EH (cell line): ENCODE measurements around the gene PIPOX.
A peak's percentile ranks its signal among the peaks of the same experiment; 100 is the strongest.

ENCODE experiments used
- DNase-seq: peaks from one replicate; pipeline ENCODE4 v3.0.0-alpha.2; 2015; ENCODE audit warnings: low read depth

The PIPOX gene

DNA sequence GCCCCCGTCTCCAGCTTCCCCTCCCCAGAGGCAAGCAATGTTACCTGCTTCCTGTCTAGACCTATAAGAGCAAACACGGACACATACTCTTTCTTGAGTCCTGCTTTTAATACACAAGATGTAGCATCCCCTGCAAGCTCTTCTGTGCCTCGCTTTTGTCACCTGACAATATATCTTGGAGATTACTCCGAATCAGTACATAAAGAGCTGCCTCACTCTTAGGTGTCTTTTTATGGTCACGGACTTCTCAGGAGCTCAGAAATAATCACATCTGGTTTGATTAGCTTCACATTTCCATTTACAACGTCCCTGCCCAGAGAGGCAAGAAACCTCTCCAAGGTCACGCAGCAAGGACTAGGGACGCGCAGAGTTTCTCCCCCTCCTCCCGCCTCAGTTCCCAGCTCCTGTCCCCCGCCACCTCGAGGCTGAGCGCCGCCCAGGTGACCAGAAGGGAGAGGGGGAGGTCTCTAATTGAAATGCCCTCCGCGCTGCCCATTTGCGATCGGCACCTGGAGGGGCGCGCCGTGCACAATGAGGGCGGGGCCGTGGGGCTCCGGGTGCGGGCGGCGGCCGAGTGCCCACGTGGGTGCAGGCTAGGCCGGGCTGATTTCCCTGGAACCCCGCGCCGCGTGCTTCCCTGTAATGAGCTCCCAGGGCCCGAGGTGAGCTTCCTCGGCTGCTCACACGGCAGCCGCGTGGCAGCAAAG lies 23.3 kb upstream of the PIPOX start:
- DNase-seq: no peak

- no peak for DNase-seq
Measured at GRCh38 chr17:29020576-29020975, 22.4 kb upstream of the PIPOX start.

- no peak for DNase-seq
Measured at GRCh38 chr17:29021226-29021625, 21.7 kb upstream of the PIPOX start.

- no peak for DNase-seq
Measured at GRCh38 chr17:29022074-29022473, 20.9 kb upstream of the PIPOX start.

DNA sequence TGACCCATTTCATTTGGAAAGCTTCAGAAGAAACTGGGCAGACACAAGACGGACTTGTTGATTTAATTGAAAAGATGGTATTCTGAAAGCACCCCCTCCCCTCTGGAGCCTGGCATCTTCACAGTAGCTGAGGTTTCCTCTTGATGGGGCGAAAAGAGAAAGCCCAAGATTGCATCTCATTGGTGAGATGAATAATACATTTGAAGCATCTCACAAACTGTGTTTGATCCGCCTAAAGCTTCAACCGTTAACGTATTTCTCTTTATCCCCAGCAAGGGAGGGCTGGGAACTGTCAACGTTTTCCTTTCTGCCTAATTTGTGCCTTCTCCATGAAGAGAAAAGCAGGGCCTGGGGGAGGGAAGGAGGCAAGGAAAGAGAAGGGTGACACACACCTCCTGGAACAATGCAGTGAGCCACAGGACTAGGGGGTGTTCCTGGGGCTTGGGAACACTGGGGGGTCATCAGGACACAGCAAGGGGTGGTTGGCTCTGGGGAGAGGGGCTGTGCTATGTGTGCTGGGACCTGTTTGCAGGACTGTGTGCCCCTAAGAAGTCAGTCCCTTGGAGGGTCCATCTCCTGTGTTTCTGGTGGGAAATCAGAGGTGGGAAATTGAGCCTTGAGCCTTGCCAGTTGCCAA lies 18.5 kb upstream of the PIPOX start:
- no peak for DNase-seq

DNA sequence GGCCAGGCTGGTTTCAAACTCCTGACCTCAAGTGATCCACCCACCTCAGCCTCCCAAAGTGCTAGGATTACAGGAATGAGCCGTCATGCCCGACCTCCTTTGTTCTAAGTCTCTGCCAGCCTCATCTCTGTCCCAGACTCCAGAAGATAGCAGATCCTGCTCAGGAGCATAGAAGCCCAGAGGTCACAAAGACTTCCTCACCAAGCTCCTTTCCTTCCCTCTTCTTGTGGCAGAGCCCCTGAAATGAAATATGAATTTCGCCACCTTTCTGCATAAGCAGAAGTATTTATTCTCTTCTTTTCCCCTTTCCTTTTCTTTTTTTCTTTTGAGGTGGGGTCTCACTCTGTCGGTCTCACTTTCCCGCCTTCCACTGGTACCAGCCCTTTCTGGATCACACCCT lies 11.5 kb upstream of the PIPOX start:
- no peak for DNase-seq

DNA sequence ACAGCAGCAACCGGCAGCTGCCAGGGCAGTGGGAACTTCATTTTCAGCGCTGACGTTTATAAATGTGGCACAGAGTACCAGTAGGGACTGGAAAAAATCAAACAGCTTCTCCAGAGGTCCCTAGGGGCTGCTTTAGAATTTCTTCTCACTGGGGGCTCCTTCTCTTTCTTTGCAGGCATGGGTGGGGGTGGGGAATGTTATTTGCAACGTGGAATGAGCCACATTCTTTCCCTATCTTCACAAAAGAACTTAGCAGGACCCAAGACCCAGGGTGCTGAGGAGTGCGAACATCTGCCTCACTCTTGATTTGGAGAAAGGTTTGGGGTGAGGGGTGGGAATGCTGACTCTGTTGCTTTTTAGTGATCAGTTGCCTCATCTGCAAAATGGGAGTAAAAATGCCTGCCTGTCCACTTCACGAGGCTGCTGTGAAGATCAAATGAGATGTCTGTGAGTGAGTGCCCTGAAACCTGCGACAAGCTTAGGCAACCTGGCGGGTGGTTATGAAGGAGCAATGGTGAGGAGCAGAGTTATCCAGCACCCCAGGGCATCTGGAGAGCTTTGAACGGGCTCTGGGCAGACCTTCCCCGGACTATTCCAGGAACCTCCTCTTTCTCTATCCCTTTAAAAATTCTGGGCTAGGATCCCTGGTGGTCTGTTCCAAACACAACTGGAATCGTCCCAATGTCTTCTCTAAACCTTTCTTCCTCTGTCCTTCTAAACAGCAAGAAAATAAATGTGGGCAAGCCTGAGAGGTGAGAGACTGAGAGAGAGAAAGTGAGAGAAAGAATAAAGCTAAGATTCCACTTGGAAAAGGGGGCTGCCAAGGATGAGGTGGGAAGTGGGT lies 10.7 kb upstream of the PIPOX start:
- DNase-seq: no peak

DNA sequence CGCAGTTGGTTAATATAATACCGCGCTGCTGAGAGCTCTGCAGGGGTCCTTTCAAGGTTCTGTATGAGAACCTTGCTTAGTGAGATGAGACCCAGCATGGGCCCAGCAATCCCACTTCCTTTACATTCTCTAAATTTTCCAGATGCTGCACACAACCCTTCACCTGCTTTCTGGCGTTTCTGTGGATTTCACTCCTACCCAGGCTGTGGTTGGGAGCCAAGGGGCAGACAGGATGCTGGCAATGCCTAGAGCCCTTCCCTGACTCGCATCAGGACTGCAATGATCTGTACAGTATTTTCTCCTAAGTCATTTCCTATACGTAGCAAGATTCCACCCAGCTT lies 10.1 kb upstream of the PIPOX start:
- no peak for DNase-seq

DNA sequence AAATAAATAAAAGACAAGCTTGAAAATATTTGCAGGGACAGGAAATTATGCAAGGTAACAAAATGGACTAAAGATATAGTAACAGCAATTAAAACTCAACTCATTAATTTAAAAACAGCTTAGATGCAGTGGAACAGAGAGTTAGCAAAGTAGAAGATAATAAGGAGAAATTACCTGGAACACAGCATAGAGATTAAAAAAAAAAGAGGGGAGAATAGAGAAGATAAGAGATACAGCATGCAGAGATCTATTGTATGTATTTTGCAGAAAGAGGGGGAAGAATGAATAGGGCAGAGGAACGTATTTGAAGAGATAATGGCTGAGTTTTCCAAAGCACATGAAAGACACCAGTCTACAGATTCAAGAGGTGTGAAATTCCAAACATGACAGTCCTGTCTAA lies 8.4 kb upstream of the PIPOX start:
- no peak for DNase-seq

GRCh38 chr17:29036584-29036983 lies 6.4 kb upstream of the PIPOX start:
- no peak for DNase-seq

DNA sequence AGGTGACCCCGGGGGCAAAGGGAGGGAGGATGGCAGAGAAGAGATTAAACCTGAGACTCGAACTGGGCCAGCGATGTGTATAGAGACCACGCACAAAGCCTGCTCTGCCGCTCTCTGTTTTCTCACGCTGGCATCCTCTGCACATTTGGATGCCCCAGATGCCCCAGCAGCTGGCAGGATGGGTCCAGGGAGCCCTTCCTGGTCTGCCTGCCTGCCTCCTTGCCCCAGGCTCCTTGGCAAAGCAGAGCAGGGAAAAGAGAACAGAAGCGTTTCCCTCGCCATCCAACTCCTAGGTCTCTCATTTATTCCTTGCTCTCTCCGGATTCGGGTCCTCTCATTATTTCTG lies 5.2 kb upstream of the PIPOX start:
- DNase-seq: no peak

DNA sequence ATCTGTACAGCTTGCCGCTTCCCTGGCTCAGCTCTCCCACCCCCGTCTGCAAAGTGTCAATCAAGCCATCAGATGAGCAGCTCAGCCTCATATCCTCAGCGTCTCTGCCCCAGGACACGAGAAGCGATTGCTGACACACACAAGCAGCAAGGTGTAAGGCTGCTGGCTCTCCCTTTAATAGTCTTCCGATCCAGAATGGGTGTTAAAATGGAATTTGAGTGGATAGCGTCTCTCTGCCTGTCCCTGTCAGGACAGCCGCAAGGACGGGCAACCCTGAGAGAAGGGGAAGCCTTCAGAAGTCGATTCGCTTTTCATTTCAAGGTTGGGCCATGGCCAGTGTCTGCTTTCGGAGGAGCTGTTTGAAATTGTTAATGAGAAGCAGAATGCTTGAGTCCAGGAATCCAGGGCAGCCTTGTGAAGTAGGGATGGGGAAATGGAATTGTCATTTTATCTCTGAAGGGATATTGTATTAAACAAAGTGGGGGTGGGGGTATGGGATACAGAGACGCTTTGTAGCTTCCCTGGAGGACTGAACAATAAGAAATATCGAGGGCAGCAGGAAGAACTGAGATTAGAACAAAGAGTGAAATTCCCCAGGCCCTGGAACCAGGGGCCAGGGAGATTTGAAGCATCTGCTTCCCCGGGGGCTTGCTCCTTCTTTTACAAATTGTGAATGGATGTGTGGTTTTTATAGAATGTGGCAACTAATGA lies 4.7 kb upstream of the PIPOX start:
- DNase-seq: no peak

DNA sequence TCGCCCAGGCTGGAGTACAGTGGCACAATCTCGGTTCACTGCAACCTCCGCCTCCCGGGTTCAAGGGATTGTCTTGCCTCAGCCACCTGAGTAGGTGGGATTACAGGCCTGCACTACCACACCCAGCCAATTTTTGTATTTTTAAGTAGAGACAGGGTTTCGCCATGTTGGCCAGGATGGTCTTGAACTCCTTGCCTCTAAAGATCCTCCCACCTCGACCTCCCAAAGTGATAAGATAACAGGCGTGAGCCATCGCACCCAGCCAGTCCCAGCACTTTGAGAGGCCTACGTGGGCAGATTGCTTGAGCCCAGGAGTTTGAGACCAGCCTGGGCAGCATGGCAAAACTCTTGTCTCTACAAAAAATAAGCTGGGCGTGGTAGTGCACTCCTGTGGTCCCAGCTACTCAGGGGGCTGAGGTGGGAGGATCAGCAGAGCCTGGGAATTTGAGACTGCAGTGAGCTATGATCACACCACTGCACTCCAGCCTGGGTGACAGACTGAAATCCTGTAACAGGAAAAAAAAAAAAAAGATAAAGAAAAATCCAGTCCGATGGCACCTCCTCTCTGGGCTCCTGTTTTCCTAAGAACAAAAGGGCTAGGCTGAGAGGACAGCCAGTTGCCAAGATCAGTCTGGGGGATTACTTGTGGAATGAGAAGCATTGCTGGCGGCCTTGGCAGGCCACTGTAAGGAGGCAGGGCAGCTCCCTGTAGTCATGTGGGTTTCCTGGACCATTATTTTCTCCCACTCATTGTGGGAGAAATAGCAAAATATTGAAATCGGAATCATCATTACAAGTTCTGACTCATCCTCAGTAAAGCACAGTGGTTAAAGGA lies 3.0 kb upstream of the PIPOX start:
- peak; percentile 67 for DNase-seq

DNA sequence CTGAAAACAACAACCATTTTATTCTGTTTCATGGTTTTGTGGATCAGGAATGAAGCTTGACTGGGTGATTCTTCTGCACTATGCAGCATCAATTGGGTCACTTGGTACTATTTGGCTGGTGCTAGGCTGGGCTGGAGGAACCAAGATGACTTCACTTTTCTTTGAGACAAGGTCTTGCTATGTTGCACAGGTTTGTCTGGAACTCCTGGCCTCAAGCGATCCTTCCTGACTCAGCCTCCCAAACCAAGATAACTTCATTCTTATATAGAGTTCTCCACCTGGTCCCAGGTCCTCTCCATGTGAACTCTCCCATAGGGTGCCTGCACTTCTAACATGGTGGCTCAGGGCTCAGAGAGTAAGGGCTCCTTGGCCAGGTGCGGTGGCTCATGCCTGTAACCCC lies 1.9 kb upstream of the PIPOX start:
- no peak for DNase-seq

DNA sequence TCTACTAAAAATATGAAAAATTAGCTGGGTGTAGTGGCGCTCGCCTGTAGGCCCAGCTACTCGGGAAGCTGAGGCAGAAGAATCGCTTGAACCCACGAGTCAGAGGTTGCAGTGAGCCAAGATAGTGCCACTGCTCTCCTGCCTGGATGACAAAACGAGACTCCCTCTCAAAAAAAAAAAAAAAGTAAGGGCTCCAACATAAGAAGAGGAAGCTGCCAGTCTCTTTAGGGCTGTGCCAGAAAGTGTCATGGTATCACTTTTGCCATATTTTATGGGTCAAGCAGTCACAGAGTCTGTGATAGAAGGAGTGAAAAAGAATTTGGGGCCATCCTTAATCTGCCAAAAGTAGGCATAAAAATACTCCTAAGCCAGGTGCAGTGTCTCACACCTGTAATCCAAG lies 1.4 kb upstream of the PIPOX start:
- DNase-seq: no peak

- DNase-seq: no peak
Measured at GRCh38 chr17:29042026-29042678, 789 bp upstream of the PIPOX start.

GRCh38 chr17:29043539-29044145 lies 701 bp downstream of the PIPOX start:
- DNase-seq: no peak

DNA sequence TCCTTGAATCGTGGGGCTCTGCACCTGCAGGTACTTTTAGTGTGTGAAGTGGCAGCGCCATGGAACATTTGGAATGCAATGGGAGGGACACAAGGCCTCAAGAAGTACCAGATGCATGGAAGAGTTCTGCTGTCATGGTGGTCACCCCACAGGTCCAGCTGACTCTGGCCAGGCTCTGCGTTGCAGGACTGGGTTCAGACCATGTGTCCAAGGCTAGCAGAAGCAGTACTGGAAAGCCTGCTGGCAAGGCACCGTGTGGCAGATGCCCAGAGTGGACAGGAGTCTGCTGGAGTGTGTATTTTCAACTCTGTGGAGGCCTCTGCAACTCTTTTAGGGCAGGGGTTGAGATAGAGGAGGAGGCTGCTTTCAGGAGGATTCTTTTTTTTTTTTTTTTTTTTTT lies 2.1 kb downstream of the PIPOX start:
- DNase-seq: no peak

GRCh38 chr17:29045734-29046472 lies 3.0 kb downstream of the PIPOX start:
- DNase-seq: no peak

DNA sequence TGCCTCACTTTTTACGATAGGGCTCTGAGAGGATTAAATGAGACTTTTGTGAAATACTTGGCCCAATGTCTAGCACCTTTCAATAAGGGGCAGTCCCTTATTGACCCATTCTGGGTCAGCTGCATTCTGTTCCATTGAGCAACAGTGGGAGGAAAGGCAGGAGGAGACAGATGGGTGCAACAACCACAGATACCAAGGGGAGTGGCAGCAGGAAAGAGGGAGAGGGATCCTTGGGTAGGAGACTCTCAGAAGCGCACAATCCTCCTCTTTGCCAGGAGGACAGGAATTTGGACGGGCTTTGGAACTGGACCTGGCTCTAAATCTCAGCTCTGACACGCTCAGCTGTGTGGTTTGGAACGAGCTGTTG lies 3.5 kb downstream of the PIPOX start:
- no peak for DNase-seq
